SU-DHL-6 (cell line): ENCODE data around the gene AP3M1.

ENCODE experiments used
- H2AFZ ChIP-seq: fragments of 200-600 bp; sonication (generic); 2 replicates; pipeline ENCODE4 v1.6.1; 2014; ENCODE audit warnings: low read depth, mild to moderate bottlenecking, moderate library complexity, mixed read lengths, antibody characterized with exemption, low read length; ENCODE audit not compliant: severe bottlenecking
- H3F3A ChIP-seq: fragments of 200-600 bp; shearing (Covaris generic); 2 replicates; pipeline ENCODE4 v1.6.0; 2016; ENCODE audit warnings: antibody characterized with exemption, mild to moderate bottlenecking; ENCODE audit not compliant: insufficient read depth
- H3K27ac ChIP-seq: fragments of 200-600 bp; sonication (generic); 2 replicates; pipeline ENCODE4 v1.5.1; 2016; ENCODE audit warnings: low read depth, mild to moderate bottlenecking, low read length, moderate library complexity, mixed read lengths
- H3K27me3 ChIP-seq: fragments of 200-600 bp; sonication (generic), shearing (Covaris generic); 2 replicates; pipeline ENCODE4 v1.6.0; 2014; ENCODE audit warnings: mild to moderate bottlenecking, low read length
- H3K36me3 ChIP-seq: fragments of 200-600 bp; sonication (generic); 2 replicates; pipeline ENCODE4 v1.6.1; 2014; ENCODE audit warnings: mild to moderate bottlenecking, low read length, mixed read lengths
- H3K4me2 ChIP-seq: fragments of 300-600, 200-600 bp; shearing (Covaris generic), sonication (generic); 2 replicates; pipeline ENCODE4 v1.6.0; 2014; ENCODE audit warnings: low read length, low read depth, mild to moderate bottlenecking; ENCODE audit not compliant: poor library complexity, severe bottlenecking
- H3K4me3 ChIP-seq: fragments of 200-600 bp; sonication (generic); 2 replicates; pipeline ENCODE4 v1.5.1; 2014; ENCODE audit warnings: antibody characterized with exemption, low read length, mild to moderate bottlenecking, mixed read lengths; ENCODE audit not compliant: insufficient read depth, poor library complexity, severe bottlenecking
- H3K79me2 ChIP-seq: fragments of 200-600 bp; sonication (generic); 2 replicates; pipeline ENCODE4 v1.6.1; 2014; ENCODE audit warnings: mild to moderate bottlenecking, low read length, moderate library complexity; ENCODE audit not compliant: insufficient read depth
- H3K9ac ChIP-seq: fragments of 200-600 bp; sonication (generic); 2 replicates; pipeline ENCODE4 v1.7.0; 2014; ENCODE audit warnings: mild to moderate bottlenecking, low read length
- H3K9me2 ChIP-seq: fragments of 200-600 bp; sonication (generic); replicated peaks from 2 replicates; pipeline ENCODE4 v1.6.1; 2014; ENCODE audit warnings: low read length; ENCODE audit not compliant: insufficient read depth
- H3K9me3 ChIP-seq: fragments of 200-600 bp; sonication (generic); 2 replicates; pipeline ENCODE4 v1.6.1; 2014; ENCODE audit warnings: low read length, mixed read lengths; ENCODE audit not compliant: insufficient read depth
- H4K20me1 ChIP-seq: fragments of 200-600 bp; sonication (generic); 2 replicates; pipeline ENCODE4 v1.6.1; 2014; ENCODE audit warnings: low read depth, mild to moderate bottlenecking, antibody characterized with exemption, low read length, moderate library complexity, mixed read lengths
- CTCF ChIP-seq: fragments of 200-600 bp; sonication (generic); IDR thresholded peaks from one replicate; pipeline ENCODE4 v1.5.1; 2017; ENCODE audit warnings: antibody characterized with exemption, mild to moderate bottlenecking, low read length, moderate library complexity; ENCODE audit not compliant: insufficient read depth, poor library complexity, severe bottlenecking
- EZH2phosphoT487 ChIP-seq: fragments of 200-600 bp; sonication (generic), shearing (Covaris generic); conservative IDR thresholded peaks from 2 replicates; pipeline ENCODE4 v1.6.1; 2018; ENCODE audit warnings: mild to moderate bottlenecking, antibody characterized with exemption, low read length, moderate library complexity, mixed read lengths

The AP3M1 gene

GRCh38 chr10:74150204-74150989 is at the start of gene AP3M1:
Gene AP3M1 (minus strand): TSS chr10:74150828. CDS start chr10:74138379, 12,449 bp downstream.
- H3K27me3 ChIP-seq = no peaks in the 10 kb centered on the region
- TF ChIP-seq CTCF (no peak), EZH2phosphoT487 (no peak)
- peak within 1 kb of the TSS; percentile 83 for H3K9ac ChIP-seq
- H4K20me1 ChIP-seq = no peaks in the 10 kb centered on the region
- no peaks in the 10 kb centered on the region for H3K9me2 ChIP-seq
- H3K79me2 ChIP-seq = peaks cover 54% of the 10 kb centered on the region
- H3K9me3 ChIP-seq = no peaks in the 10 kb centered on the region
- peak within 1 kb of the TSS; percentile 69 for H3K4me3 ChIP-seq
- H3K4me2 ChIP-seq = peak within 1 kb of the TSS; percentile 97
- H3K27ac ChIP-seq = peak within 1 kb of the TSS; percentile 84
- 0 out of 2 replicates have a peak, but pooled peaks cover 5% of the 10 kb centered on the region for H3K36me3 ChIP-seq
- H3F3A ChIP-seq = no peaks in the 10 kb centered on the region; the same call in 1 of the 2 replicates
- peak within 1 kb of the TSS; percentile 94 for H2AFZ ChIP-seq

GRCh38 chr10:74199315-74199714 is 48.7 kb upstream of the AP3M1 start:
- H4K20me1 ChIP-seq = no peaks in the 10 kb centered on the region
- H3K9ac ChIP-seq = no peak overlapping the region
- H2AFZ ChIP-seq = no peak overlapping the region
- H3K27me3 ChIP-seq = no peaks in the 10 kb centered on the region
- H3F3A ChIP-seq = no peaks in the 10 kb centered on the region; the same call in 1 of the 2 replicates
- H3K4me2 ChIP-seq = no peak overlapping the region
- H3K4me3 ChIP-seq = no peak overlapping the region
- H3K9me3 ChIP-seq = no peaks in the 10 kb centered on the region
- no peak overlapping the region for H3K27ac ChIP-seq
- H3K9me2 ChIP-seq = no peaks in the 10 kb centered on the region
- peaks cover 47% of the 10 kb centered on the region for H3K79me2 ChIP-seq
- no peak for TF ChIP-seq CTCF
- no peak for TF ChIP-seq EZH2phosphoT487
- H3K36me3 ChIP-seq = no peaks in the 10 kb centered on the region

- Histone ChIP-seq H3K79me2 (peaks cover 84% of the 10 kb centered on the region), H3K36me3 (no peaks in the 10 kb centered on the region), H3K27me3 (no peaks in the 10 kb centered on the region), H3K9me2 (no peaks in the 10 kb centered on the region), H4K20me1 (no peaks in the 10 kb centered on the region), H3K4me3 (no peak overlapping the region), H3F3A (no peaks in the 10 kb centered on the region), H2AFZ (no peak overlapping the region), H3K9me3 (no peaks in the 10 kb centered on the region), H3K4me2 (no peak overlapping the region), H3K9ac (no peak overlapping the region), H3K27ac (no peak overlapping the region)
- TF ChIP-seq EZH2phosphoT487 (no peak), CTCF (no peak)
Observed at GRCh38 chr10:74194999-74195398, 44.4 kb upstream of the AP3M1 start.
